ENCODE results near the gene DCHS2.

The DCHS2 gene

DNA sequence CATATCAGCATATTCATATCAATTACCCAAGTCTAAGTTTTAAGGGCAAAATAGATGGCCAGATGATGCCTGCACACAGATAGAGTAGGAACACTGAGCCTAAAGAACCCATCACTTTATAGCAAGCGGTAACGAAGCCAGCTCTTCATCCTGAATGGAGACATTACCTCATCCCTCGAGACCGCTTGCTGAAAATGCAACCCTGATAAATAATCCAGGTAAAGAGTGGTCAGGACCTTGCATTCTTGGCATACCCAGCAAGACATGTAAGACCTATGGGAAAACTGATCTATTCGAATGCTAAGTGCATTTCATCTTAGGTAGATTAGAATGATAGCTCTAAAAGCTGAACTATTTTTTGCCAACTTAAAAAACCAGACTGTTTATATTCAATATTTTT, 25.3 kb downstream of the DCHS2 start:
- Histone ChIP-seq H3K27ac (ENCODE audit: low read length) (no peak overlapping the region), H3K9me3 (ENCODE audit: control insufficient read depth in 1 of 2, low read length in 2 of 2) (no peaks in the 10 kb centered on the region), H3K4me3 (ENCODE audit: low read depth in 1 of 2, low read length in 2 of 2) (no peak overlapping the region), H3K4me1 (ENCODE audit: control insufficient read depth in 1 of 2, insufficient read depth in 2 of 2, low read length in 2 of 2) (no peaks in the 10 kb centered on the region), H3K36me3 (ENCODE audit: control insufficient read depth in 1 of 2, insufficient read depth in 2 of 2, low read length in 2 of 2) (no peaks in the 10 kb centered on the region), H3K27me3 (ENCODE audit: low read depth, low read length) (no peaks in the 10 kb centered on the region)

DNA sequence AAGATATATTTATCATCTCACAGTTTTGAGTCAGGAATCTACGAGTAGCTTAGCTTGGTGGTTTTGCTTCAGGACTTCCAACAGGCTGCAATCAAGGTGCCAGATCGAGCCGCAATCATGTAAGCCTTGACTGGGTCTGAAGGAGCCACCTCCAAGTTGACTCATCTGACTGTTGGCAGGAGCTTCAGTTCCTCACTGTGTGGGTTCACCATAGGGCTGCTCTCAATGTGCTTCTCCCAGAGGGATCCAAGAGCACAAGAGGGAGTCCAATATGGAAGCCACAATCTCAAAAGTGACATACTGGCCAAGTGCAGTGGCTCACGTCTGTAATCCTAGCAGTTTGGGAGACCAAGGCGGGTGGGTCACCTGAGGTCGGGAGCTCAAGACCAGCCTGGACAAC, 26.5 kb downstream of the DCHS2 start:
- no peaks in the 10 kb centered on the region for H3K4me1 ChIP-seq (ENCODE audit: control insufficient read depth in 1 of 2, insufficient read depth in 2 of 2, low read length in 2 of 2)
- no peaks in the 10 kb centered on the region for H3K9me3 ChIP-seq (ENCODE audit: control insufficient read depth in 1 of 2, low read length in 2 of 2)
- no peak overlapping the region for H3K27ac ChIP-seq (ENCODE audit: low read length)
- no peaks in the 10 kb centered on the region for H3K36me3 ChIP-seq (ENCODE audit: control insufficient read depth in 1 of 2, insufficient read depth in 2 of 2, low read length in 2 of 2)
- no peaks in the 10 kb centered on the region for H3K27me3 ChIP-seq (ENCODE audit: low read depth, low read length)
- no peak overlapping the region for H3K4me3 ChIP-seq (ENCODE audit: low read depth in 1 of 2, low read length in 2 of 2)

DNA sequence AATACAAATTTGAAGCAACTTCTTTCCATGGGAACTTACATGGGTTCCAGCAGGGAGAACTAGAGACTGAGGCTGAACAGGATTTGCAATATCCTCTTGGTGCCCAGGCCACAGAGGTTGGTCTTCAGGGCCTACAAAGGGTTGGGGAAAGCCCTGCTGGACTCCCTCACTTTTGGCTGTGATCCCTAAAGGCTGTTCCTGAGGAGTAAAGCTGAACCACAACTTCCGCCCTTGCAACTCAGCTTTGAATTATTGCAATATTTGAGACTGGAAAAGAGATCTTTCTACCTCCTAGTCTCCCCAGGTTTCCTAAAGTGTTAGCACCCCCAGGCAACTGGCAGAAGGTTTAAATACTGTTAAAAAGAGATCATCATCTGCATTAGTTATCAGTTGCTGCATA, 26.9 kb downstream of the DCHS2 start:
- Histone ChIP-seq H3K9me3 (ENCODE audit: control insufficient read depth in 1 of 2, low read length in 2 of 2) (no peaks in the 10 kb centered on the region), H3K27me3 (ENCODE audit: low read depth, low read length) (no peaks in the 10 kb centered on the region), H3K4me1 (ENCODE audit: control insufficient read depth in 1 of 2, insufficient read depth in 2 of 2, low read length in 2 of 2) (no peaks in the 10 kb centered on the region), H3K4me3 (ENCODE audit: low read depth in 1 of 2, low read length in 2 of 2) (no peak overlapping the region), H3K27ac (ENCODE audit: low read length) (no peak overlapping the region), H3K36me3 (ENCODE audit: control insufficient read depth in 1 of 2, insufficient read depth in 2 of 2, low read length in 2 of 2) (no peaks in the 10 kb centered on the region)

DNA sequence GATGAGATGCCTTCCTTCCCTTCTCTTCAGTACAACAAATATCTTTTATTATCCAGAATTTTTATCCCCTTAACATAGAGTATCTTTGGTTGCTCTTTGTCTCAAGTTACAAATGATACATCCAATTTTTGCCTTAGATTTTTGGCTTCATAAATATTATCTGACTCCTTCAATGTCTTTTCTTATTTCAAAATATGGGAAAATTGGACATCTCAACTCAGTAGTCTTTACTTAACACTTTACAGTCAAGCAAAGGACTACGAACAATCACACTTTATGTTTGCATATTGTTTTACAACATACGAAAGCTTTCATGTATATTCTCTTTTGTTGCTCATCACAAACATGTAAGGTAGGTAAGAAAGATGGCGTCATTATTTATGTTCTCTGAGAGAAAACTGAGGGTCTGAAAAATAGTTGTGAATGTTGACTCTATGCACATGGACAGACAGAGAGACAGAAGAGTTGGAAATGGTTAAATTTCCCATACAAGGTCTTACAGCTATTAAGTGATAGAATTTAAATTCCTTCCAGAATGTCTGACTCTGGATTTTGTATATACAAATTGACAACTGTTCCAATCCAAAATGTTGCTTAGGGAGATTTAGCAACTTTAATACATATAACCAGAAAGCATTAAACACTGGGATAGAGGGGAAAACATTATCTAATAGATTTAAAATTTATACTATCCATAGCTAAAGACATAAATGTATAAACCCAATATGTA, 29.4 kb downstream of the DCHS2 start:
- no peak overlapping the region for H3K4me3 ChIP-seq (ENCODE audit: low read depth in 1 of 2, low read length in 2 of 2)

DNA sequence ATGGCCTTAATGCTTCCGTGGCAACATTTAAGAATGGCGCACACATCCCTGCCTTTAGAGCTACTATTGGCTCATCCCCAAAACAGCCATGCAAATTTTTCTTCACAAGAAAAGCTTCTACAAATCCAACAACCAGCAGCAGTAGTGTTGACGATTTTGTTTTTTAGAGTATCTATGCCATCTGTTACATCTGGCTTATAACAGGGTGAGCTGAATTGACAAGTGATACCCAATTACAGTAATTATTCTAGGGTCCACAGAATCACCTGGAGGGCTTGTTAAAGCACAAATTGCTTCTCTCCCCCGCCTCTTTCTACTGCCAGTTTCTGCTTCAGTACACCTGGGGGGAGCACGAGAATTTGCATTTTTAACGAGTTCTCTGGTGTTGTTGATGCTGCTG, 34.1 kb downstream of the DCHS2 start:
- H3K36me3 ChIP-seq (ENCODE audit: control insufficient read depth in 1 of 2, insufficient read depth in 2 of 2, low read length in 2 of 2) = no peaks in the 10 kb centered on the region
- no peak overlapping the region for H3K4me3 ChIP-seq (ENCODE audit: low read depth in 1 of 2, low read length in 2 of 2)
- H3K27ac ChIP-seq (ENCODE audit: low read length) = no peak overlapping the region
- H3K9me3 ChIP-seq (ENCODE audit: control insufficient read depth in 1 of 2, low read length in 2 of 2) = no peaks in the 10 kb centered on the region
- H3K4me1 ChIP-seq (ENCODE audit: control insufficient read depth in 1 of 2, insufficient read depth in 2 of 2, low read length in 2 of 2) = no peaks in the 10 kb centered on the region
- no peaks in the 10 kb centered on the region for H3K27me3 ChIP-seq (ENCODE audit: low read depth, low read length)

More for the DNA sequence above, 29.4 kb downstream of the DCHS2 start:
- no peak overlapping the region for H3K27ac ChIP-seq (ENCODE audit: low read length)
- no peaks in the 10 kb centered on the region for H3K4me1 ChIP-seq (ENCODE audit: control insufficient read depth in 1 of 2, insufficient read depth in 2 of 2, low read length in 2 of 2)
- H3K27me3 ChIP-seq (ENCODE audit: low read depth, low read length) = no peaks in the 10 kb centered on the region
- no peaks in the 10 kb centered on the region for H3K9me3 ChIP-seq (ENCODE audit: control insufficient read depth in 1 of 2, low read length in 2 of 2)
- no peaks in the 10 kb centered on the region for H3K36me3 ChIP-seq (ENCODE audit: control insufficient read depth in 1 of 2, insufficient read depth in 2 of 2, low read length in 2 of 2)

DNA sequence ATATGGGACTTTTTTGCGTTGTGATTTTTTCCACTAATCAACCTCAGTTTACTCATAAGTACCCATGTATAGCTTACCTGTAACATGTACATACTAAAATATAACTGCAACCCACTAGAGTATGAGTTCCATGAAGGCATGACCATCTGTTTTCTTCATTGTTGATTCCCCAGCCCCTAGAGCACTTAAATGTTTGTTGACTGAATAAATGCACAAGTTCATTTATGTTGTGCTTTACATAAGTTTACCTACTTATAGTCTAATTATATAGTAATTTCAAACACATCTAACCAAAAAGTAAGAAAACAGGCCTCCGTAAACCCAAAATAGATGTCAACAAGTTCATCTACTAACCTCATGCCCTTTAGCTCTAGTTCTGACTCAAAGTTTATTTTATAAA, 34.7 kb downstream of the DCHS2 start:
- Histone ChIP-seq H3K4me3 (ENCODE audit: low read depth in 1 of 2, low read length in 2 of 2) (no peak overlapping the region), H3K27ac (ENCODE audit: low read length) (no peak overlapping the region), H3K9me3 (ENCODE audit: control insufficient read depth in 1 of 2, low read length in 2 of 2) (no peaks in the 10 kb centered on the region), H3K27me3 (ENCODE audit: low read depth, low read length) (no peaks in the 10 kb centered on the region), H3K36me3 (ENCODE audit: control insufficient read depth in 1 of 2, insufficient read depth in 2 of 2, low read length in 2 of 2) (no peaks in the 10 kb centered on the region), H3K4me1 (ENCODE audit: control insufficient read depth in 1 of 2, insufficient read depth in 2 of 2, low read length in 2 of 2) (no peaks in the 10 kb centered on the region)

DNA sequence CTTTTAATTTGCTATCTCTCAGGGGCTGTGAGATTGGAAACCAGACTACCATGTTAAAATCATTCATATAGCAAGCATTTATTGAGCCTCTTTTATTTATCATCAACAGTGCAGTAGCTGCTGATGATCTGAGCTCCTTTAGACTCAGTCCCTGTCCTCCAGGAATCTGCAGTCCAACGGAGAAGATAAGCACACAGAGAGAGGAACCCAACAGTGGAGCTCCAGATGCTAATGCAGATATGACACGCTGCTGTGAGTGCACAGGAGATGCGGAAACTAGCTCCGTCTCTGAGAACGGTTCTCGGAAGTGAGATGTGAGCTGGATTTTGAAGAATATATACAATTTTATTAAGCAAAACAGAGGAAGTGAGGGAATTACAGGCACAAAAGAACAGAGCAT, 35.4 kb downstream of the DCHS2 start:
- Histone ChIP-seq H3K36me3 (ENCODE audit: control insufficient read depth in 1 of 2, insufficient read depth in 2 of 2, low read length in 2 of 2) (no peaks in the 10 kb centered on the region), H3K27ac (ENCODE audit: low read length) (no peak overlapping the region), H3K4me1 (ENCODE audit: control insufficient read depth in 1 of 2, insufficient read depth in 2 of 2, low read length in 2 of 2) (no peaks in the 10 kb centered on the region), H3K4me3 (ENCODE audit: low read depth in 1 of 2, low read length in 2 of 2) (no peak overlapping the region), H3K27me3 (ENCODE audit: low read depth, low read length) (no peaks in the 10 kb centered on the region), H3K9me3 (ENCODE audit: control insufficient read depth in 1 of 2, low read length in 2 of 2) (no peaks in the 10 kb centered on the region)

DNA sequence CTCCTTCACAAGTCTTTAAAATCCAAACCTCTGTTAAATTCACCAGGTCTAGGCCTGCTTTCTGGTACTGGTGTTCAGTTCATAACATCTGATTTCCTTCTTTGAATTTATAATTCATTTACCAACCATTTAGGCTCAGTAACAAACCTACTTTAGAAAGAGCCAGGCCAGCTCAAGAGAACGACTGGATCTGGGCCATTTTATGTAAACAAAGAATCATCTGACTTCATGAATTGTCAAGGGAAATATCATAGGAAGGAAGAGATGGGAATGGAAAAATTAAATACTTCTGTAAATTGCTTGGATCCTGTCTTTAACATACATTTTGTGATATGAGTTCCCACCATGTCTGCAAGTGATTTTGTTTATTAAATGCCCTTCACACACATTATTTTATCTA, 36.5 kb downstream of the DCHS2 start:
- Histone ChIP-seq H3K27me3 (ENCODE audit: low read depth, low read length) (no peaks in the 10 kb centered on the region), H3K36me3 (ENCODE audit: control insufficient read depth in 1 of 2, insufficient read depth in 2 of 2, low read length in 2 of 2) (no peaks in the 10 kb centered on the region), H3K4me3 (ENCODE audit: low read depth in 1 of 2, low read length in 2 of 2) (no peak overlapping the region), H3K27ac (ENCODE audit: low read length) (no peak overlapping the region), H3K9me3 (ENCODE audit: control insufficient read depth in 1 of 2, low read length in 2 of 2) (no peaks in the 10 kb centered on the region), H3K4me1 (ENCODE audit: control insufficient read depth in 1 of 2, insufficient read depth in 2 of 2, low read length in 2 of 2) (no peaks in the 10 kb centered on the region)

DNA sequence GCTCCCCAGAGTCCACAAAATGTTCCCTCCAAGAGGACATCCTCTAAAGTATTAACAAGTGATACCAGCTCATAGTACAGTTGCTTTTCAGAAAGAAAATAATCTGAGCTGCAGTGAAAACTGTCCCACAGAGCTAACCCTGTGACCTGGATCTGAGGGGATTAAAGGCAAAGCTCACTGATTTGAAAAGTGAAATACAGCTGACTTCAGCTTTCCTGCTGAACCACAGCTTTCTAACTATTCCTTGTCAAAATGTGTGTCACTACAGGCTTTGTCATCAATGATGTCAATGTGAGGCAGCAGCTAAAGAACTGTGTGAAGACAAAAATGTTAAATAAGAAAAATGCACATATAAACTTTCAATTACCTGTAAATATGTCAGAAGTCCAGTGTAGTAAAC, 36.9 kb downstream of the DCHS2 start:
- Histone ChIP-seq H3K9me3 (ENCODE audit: control insufficient read depth in 1 of 2, low read length in 2 of 2) (no peaks in the 10 kb centered on the region), H3K27ac (ENCODE audit: low read length) (no peak overlapping the region), H3K36me3 (ENCODE audit: control insufficient read depth in 1 of 2, insufficient read depth in 2 of 2, low read length in 2 of 2) (no peaks in the 10 kb centered on the region), H3K4me3 (ENCODE audit: low read depth in 1 of 2, low read length in 2 of 2) (no peak overlapping the region), H3K27me3 (ENCODE audit: low read depth, low read length) (no peaks in the 10 kb centered on the region), H3K4me1 (ENCODE audit: control insufficient read depth in 1 of 2, insufficient read depth in 2 of 2, low read length in 2 of 2) (no peaks in the 10 kb centered on the region)

DNA sequence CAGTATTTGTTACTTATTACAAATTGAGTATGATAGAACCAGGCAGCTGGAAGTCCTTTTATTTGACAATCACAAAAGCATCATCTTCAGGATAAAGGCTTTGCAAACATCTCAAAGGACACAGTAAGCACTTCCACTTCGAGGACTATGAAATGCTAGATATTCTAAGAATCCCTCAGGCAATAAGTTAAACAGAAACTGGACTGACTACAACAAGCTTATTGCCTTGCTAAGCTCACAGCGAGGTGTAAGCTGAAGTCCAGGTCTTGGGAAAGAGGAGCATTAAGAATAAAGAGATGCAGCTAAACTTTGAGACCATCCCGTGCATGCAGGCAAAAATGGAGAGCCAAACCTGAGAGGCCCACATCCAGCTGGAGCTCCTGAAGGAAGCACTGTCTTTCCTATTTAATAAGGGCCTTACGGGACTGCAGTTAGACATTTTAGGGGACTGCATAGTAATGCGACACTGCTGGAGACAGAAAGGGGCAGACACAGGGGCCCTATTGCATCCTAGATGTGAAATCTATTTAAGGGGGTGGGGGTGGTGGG, 38.7 kb downstream of the DCHS2 start:
- no peaks in the 10 kb centered on the region for H3K36me3 ChIP-seq (ENCODE audit: control insufficient read depth in 1 of 2, insufficient read depth in 2 of 2, low read length in 2 of 2)

DNA sequence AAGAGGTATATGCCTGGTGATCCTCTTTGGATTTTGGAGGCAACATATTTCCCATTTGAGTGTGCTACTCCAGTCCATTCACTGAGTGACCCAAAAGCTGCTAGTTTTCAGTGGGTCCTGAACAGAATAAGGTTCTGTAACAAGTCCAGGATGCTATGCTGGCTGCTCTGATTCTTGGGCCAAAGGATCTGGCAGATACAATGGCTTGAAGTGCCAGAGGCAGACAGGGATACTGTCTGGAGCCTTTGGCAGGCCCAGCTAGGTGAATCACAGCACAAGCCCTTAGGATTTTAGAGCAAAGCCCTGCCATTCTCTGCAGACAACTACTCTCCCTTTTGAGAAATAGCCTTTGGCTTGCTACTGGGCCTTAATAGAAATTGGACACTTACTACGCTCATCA, 40.6 kb downstream of the DCHS2 start:
- Histone ChIP-seq H3K4me1 (ENCODE audit: control insufficient read depth in 1 of 2, insufficient read depth in 2 of 2, low read length in 2 of 2) (no peaks in the 10 kb centered on the region), H3K27ac (ENCODE audit: low read length) (no peak overlapping the region), H3K27me3 (ENCODE audit: low read depth, low read length) (no peaks in the 10 kb centered on the region), H3K9me3 (ENCODE audit: control insufficient read depth in 1 of 2, low read length in 2 of 2) (no peaks in the 10 kb centered on the region), H3K4me3 (ENCODE audit: low read depth in 1 of 2, low read length in 2 of 2) (no peak overlapping the region), H3K36me3 (ENCODE audit: control insufficient read depth in 1 of 2, insufficient read depth in 2 of 2, low read length in 2 of 2) (no peaks in the 10 kb centered on the region)

More for the DNA sequence above, 38.7 kb downstream of the DCHS2 start:
- Histone ChIP-seq H3K4me3 (ENCODE audit: low read depth in 1 of 2, low read length in 2 of 2) (no peak overlapping the region), H3K9me3 (ENCODE audit: control insufficient read depth in 1 of 2, low read length in 2 of 2) (no peaks in the 10 kb centered on the region), H3K27ac (ENCODE audit: low read length) (no peak overlapping the region), H3K27me3 (ENCODE audit: low read depth, low read length) (no peaks in the 10 kb centered on the region), H3K4me1 (ENCODE audit: control insufficient read depth in 1 of 2, insufficient read depth in 2 of 2, low read length in 2 of 2) (no peaks in the 10 kb centered on the region)

DNA sequence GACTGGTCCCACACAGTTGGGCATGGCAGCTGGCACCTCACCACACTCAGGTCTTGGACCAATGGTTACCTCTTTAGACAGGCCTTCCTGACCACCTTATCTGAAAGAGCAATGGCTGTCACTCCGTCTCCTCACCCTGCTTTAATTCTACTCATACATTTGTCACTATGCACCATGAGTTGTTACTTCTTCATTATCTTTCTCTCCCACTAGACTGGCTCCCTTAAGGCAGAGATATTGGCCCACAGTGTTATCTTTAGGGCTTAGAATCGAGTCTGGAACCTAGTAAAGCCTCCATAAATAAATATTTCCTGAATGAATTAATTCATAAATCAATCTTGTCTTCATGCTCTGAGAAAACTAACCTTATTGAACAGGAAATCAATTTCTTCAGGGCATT, 46.6 kb downstream of the DCHS2 start:
- Histone ChIP-seq H3K36me3 (ENCODE audit: control insufficient read depth in 1 of 2, insufficient read depth in 2 of 2, low read length in 2 of 2) (no peaks in the 10 kb centered on the region), H3K4me1 (ENCODE audit: control insufficient read depth in 1 of 2, insufficient read depth in 2 of 2, low read length in 2 of 2) (no peaks in the 10 kb centered on the region), H3K27me3 (ENCODE audit: low read depth, low read length) (no peaks in the 10 kb centered on the region), H3K9me3 (ENCODE audit: control insufficient read depth in 1 of 2, low read length in 2 of 2) (no peaks in the 10 kb centered on the region), H3K27ac (ENCODE audit: low read length) (no peak overlapping the region), H3K4me3 (ENCODE audit: low read depth in 1 of 2, low read length in 2 of 2) (no peak overlapping the region)

Measured in muscle layer of duodenum (tissue), 2 donors.